Glomerular endothelial cell (primary cell): ENCODE measurements around the gene CBR3. TPM values are rescaled to one million over a fixed set of nuclear protein-coding genes. Genes with fewer than 3 reads are reported as not detected.
"Not testable (repeated sequence)": the region's sequence is repeated elsewhere in the genome, so short reads cannot be mapped to it uniquely, and the experiment has no call there.

ENCODE experiments used
- DNase-seq: peaks from one replicate; pipeline ENCODE4 v3.0.0-alpha.2; 2011; ENCODE audit warnings: low read depth, low spot score; ENCODE audit errors: extremely low read depth
- total RNA-seq: library from RNA; depleted of rRNA; stranded (reverse); fragments of >200 nt; gene quantifications from 2 replicates; pipeline ENCODE4 v1.2.3, GENCODE V29; 2015

The CBR3 gene
- total RNA-seq, 1 donor from 2014 or later = 18.8 TPM

DNA sequence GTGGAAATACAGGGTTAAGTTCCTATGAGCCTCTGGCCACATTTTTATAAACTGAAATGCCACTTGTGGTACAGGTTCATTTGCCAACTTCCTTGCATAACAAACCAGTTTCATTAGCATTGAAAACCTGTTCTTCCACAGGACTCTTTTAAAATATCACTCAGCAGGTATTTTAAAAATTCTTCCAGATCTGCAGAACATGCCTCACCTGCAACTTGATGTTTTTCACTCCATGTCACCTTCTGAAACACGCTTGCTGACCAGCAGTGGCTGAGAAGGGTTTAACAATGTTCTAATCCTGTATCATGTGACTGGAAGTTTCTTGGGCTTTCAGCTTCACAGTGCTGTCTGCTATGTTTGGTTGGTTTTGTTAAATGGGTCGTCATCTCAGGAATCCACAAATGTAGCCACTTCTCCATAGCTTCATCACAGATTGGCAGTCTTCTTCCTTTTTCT lies 17.6 kb upstream of the CBR3 start:
- no peak for DNase-seq

DNA sequence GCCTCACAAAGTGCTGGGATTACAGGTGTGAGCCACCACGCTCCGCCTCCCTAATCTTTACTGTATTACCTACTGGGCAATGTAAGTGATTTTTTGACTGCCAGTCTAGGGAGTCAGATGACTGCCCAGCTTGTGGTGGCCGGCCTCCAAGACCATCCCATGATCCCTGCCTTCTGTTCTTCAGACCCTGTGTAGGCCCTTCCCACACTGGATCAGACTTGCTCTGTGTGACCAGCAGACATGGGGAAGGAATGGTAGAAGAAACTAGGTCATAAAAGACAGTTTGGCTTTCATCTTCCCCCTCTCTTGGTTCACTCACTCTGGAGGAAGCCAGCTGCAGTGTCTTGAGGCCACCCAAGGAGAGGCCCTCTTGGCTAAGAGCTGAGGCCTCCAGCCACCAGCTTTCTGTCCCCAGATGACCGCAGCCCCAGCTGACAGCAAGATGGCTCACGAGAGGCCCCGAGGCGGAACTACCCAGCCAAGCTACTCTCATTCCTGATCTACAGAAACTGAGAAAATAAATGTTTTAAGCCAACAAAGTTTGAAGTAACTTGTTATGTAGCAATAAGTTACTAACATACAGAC lies 14.5 kb upstream of the CBR3 start:
- no peak for DNase-seq

DNA sequence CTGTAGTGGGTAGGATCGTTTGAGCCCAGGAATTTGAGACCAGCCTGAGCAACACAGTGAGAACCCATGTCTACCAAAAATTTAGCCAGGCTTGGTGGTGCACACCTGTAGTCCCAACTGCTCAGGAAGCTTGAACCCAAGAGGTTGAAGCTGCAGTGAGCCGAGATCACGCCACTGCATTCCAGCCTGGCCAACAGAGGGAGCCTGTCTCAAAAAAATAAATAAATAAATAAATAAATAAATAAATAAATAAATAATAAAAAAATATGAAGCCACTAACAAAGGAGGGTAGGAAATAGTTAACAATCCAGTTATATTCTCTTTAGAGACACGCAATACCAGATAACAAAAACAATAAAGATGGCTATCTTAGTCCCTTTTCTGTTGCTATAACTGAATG lies 11.9 kb upstream of the CBR3 start:
- no peak for DNase-seq

DNA sequence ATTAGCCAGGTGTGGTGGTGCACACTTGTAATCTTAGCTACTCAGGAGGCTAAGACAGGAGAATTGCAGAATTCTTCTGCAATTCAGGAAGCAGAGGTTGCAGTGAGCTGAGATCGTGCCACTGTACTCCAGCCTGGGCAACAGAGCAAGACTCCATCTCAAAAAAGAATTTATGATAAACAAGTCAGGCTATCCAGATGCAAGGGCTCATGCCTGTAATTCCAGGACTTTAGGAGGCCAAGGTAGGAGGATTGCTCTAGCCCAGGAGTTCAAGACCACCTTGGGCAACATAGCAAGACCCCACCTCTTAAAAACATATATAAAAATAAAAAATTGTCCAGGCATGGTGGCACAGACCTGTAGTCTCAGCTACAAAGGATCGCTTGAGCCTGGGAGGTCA lies 10.5 kb upstream of the CBR3 start:
- DNase-seq = no peak

DNA sequence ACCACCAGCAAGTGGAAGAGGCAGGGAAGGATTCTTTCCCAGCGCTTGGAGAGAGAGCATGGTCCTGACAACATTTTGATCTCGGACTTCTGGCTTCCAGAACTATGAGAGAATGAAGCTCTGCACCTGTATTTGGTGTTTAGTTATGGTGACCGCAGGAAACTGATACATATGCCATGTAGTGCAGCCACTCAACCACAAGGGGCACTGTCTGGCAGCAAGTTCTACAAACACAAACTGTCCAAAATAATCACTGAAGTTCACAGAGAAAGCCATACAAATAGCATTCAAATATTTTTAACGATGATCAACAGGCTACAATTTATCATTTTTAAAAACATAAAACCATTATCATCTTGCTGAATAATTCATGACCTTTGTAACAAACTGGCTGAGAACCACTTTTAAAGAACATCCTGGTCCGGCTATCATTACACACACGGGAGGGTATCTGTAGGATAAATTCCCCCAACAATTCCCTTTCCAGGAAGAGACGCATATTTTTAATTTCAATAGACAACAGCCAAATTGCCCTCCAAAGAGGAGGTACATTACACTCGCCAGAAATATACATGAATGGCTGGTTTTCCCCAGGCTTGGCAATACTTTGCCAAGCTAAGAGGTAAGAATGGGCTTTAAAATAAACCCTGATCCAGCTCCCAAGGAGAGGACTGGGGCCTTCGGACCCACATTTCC lies 9.2 kb upstream of the CBR3 start:
- DNase-seq = no peak

DNA sequence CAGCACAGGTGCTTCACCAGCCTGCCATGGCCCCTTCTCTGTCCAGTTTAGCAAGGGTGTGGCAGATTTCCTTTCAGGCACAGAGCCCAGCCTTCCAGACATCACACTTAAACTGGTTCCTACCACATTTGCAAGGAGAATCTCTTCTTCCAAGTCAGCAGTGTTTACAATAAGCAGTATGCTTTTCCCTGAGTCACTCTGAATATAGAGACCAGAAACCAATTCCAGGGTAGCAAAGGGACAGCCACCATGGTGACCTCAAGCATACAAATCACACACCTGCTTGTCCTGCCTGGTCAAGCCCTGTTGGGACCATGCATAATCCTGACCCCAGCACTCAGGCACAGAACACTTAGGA lies 8.7 kb upstream of the CBR3 start:
- DNase-seq = no peak

DNA sequence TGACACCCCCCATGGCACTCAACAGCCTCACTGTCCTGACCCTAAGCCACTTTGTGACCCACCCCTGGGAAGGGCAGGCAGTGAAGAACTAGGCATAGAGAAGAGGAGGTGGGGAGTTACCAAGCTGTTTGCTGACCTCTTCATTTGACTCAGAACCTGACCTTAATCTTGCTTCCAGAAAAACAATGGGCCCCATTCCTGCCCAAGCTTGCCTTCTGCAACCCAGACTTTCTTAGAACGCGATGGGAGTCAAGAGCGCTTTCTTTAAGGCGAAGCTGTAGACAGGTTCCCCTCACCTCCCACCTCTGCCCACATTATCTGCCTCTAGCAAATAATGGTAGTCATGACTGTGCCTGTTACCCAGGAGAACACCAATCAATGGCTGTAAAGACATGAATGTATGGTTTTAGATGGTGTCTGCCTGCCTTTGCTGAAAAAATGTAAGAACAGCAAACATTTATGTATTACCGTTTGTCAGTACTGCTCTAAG lies 8.2 kb upstream of the CBR3 start:
- DNase-seq = no peak

DNA sequence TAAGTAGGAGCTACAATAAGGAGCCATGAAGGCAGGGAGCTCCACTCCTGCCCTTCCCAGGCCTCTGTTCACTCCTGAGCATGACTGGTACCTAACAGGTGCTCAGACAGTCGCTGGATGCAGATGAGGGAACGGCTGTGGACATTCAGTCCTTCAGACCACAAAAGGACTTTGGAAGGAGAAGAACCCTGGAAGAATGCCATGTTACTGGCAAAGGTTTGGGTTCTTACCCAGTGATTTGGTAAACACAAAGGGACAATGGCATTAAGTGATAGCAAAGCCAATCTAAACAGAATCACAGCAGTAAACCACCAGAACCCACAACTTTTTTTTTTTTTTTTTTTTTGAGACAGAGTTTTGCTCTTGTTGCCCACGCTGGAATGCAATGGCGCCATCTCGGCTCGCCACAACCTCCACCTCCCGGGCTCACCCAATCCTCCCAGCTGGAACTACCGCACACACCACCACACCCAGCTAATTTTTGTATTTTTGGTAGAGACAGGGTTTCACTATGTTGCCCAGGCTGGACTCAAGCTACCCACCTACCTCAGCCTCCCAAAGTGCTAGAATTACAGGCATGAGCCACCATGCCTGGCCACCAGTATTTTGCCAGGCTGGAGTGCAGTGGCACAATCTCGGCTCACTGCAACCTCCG lies 7.5 kb upstream of the CBR3 start:
- no peak for DNase-seq

DNA sequence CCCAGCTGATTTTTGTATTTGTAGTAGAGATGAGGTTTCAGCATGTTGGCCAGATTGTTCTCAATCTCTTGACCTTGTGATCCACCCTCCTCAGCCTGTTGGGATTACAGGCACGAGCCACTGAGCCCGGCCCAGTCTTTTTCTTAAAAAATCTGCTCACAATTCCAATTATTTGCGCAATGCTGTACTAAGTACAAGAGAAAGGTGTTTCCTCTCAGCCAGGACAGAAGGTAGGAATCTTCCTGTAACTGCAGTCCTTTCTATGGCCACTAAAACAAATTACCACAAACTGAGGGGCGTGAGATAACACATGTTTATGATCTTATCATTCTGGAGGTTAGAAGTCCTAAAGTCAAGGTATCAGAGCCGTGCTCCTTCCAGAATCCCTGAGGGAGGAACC lies 6.9 kb upstream of the CBR3 start:
- no peak for DNase-seq

DNA sequence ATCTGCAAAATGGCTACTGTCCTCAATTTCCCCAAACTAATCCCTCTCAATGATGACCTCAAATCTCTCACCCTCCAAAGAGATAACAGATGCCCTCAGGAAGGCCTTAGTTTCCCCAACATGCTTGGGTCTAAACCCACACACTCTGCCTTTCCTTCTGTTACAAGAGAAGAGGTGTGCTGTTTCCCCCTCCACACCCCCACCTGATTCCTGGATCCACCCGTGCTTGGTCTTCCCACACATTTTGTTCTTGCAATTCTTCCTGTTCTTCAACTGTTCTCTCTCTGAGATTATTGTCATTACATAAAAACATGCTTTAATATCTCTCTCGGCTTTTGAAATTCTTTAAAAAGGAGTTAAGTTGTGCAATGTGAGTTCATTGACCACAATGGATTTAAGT lies 5.7 kb upstream of the CBR3 start:
- no peak for DNase-seq

DNA sequence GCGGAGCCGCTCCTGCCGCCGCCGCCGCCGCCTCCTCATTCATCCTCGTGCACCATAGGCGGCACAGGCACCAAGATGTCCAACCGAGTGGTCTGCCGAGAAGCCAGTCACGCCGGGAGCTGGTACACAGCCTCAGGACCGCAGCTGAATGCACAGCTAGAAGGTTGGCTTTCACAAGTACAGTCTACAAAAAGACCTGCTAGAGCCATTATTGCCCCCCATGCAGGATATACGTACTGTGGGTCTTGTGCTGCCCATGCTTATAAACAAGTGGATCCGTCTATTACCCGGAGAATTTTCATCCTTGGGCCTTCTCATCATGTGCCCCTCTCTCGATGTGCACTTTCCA lies 4.5 kb upstream of the CBR3 start:
- not testable (repeated sequence) for DNase-seq

DNA sequence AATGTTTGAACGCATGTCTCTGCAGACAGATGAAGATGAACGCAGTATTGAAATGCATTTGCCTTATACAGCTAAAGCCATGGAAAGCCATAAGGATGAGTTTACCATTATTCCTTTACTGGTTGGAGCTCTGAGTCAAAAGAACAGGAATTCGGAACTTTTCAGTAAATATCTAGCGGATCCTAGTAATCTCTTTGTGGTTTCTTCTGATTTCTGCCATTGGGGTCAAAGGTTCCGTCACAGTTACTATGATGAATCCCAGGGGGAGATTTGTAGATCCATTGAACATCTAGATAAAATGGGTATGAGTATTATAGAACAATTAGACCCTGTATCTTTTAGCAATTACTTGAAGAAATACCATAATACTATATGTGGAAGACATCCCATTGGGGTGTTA lies 4.0 kb upstream of the CBR3 start:
- DNase-seq = not testable (repeated sequence)

DNA sequence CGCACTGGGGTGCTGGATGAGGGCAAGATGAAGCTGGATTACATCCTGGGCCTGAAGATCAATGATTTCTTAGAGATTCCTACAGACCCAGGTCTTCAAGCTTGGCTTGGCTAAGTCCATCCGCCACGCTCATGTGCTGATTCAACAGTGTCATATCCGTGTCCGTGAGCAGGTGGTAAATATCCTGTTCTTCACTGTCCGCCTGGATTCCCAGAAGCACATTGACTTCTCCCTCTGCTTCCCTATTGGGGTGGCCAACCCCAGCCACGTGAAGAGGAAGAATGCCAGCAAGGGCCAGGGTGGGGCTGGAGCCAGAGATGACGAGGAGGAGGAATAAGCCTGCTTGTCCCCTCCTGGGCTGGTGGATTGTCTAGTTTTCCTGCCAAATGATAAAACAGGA lies 2.2 kb upstream of the CBR3 start:
- DNase-seq = no peak

DNA sequence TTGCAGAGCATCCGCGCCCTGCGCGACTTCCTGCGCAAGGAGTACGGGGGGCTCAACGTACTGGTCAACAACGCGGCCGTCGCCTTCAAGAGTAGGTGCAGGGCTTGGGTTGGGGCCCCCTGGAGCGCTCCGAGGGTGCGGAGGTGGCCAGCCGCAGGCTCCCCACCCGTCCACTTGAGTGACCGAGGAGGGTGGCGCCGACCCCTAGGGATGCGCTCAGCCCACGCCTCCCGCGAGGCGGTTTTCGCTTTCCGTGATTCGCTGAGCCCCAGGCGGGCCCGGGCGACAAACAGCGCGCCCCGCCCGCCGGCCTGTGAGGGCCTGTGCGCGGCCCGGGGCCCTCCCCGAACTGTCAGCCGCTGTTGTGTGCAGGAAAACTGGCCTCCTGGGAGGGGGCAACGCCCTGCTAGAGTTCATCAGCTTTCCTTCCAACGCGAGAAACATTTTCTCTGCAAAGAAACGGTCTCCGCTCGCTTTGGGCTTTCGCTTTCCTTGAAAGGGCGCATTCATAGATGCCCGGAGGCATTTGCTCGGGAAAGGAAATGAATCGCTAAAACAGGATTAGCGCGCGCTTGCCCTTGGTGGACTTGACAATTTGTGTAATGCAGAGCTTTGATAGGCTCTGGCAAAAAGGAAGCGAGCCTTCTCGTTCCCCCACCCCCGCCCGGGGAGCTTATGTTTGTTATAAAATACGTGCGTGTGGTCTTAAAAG lies 668 bp downstream of the CBR3 start:
- DNase-seq = no peak

DNA sequence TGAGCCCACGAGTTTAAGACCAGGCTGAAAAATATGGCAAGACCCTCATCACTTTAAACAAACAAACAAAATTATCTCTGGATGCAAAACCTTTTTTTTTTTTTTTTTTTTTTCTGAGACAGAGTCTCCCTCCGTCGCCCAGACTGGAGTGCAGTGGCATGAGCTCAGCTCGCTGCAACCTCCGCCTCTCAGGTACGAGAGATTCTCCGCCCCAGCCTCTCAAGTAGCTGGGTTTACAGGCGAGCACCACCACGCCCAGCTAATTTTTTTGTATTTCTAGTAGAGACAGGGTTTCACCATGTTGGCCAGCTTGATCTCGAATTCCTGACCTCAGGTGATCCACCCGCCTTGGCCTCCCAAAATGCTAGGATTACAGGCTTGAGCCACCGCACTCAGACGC lies 4.9 kb downstream of the CBR3 start:
- not testable (repeated sequence) for DNase-seq

DNA sequence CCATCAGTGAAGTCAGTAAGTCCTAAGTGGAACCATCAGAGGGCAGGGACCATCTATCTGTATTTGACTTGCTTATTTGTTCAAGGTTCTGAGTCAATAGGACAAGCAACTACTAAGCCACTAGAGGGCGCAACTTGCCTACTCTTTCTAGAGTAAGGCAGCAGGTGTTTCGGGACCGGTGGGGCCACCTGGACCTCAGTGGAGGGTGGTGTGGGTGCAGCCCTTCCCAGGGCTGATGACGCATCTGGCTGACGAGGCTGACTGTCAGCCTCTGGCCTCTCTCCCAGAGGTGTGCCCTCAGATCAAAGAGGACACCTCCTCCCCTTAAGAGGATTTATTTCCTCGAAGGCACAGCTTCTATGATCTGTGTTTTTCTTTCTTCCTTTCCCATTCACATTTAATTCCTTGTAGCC lies 6.6 kb downstream of the CBR3 start:
- no peak for DNase-seq

DNA sequence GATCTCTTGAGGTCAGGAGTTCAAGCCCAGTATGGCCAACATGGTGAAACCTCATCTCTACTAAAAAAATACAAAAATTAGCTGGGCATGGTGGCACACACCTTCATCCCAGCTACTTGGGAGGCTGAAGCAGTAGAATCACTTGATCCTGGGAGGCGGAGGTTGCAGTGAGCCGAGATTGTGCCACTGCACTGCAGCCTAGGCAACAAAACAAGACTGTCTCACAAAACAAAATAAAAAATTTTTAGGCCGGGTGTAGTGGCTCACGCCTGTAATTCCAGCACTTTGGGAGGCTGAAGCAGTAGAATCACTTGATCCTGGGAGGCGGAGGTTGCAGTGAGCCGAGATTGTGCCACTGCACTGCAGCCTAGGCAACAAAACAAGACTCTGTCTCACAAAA lies 9.4 kb downstream of the CBR3 start:
- DNase-seq = not testable (repeated sequence)

DNA sequence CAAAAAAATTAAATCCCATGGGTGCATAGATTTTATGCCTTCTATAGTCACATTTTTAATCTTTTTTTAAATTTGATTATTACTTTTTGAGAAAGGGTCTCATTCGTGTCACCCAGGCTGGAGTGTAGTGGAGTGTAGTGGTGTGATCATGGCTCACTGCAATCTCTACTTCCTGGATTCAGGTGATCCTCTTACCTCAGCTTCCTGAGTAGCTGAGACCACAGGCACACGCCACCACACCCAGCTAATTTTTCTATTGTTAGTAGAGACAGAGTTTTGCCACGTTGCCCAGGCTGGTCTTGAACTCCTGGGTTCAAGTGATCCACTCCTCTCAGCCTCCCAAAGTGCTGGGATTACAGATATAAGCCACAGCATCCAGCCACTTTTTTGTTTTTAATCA lies 10.4 kb downstream of the CBR3 start:
- no peak for DNase-seq

DNA sequence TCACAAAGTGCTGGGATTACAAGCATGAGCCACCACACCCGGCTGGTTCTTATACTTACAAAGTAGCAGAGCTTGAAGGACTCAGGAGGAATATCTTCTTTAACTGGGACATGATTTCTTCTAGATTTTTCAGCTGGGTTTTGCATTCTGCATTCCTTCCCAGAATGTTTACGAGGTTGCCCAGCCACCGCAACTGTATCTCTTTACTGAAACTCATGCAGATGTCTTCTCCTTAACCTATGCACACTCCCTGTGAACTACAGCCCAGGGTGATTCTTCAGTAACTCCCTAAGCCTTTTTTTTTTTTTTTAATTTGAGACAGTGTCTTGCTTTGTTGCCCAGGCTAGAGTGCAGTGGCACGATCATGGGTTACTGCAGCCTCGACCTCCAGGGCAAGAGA lies 13.0 kb downstream of the CBR3 start:
- no peak for DNase-seq

DNA sequence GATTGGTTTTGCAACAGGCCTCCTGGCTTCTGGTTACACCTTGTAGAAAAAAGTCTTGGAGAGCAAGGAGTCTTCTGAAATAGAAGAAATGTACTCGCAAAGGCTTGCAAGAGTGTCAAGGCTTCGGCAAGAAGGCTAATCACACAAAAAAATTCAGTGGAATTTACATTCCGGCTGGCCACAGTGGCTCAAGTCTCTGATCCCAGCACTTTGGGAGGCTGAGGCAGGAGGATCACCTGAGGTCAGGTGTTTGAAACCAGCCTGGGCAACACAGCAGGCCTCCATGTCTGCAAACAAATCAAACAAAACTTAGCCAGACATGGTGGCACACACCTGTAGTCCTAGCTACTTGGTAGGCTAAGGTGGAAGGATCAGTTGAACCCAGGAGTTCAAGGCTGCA lies 14.0 kb downstream of the CBR3 start:
- no peak for DNase-seq

DNA sequence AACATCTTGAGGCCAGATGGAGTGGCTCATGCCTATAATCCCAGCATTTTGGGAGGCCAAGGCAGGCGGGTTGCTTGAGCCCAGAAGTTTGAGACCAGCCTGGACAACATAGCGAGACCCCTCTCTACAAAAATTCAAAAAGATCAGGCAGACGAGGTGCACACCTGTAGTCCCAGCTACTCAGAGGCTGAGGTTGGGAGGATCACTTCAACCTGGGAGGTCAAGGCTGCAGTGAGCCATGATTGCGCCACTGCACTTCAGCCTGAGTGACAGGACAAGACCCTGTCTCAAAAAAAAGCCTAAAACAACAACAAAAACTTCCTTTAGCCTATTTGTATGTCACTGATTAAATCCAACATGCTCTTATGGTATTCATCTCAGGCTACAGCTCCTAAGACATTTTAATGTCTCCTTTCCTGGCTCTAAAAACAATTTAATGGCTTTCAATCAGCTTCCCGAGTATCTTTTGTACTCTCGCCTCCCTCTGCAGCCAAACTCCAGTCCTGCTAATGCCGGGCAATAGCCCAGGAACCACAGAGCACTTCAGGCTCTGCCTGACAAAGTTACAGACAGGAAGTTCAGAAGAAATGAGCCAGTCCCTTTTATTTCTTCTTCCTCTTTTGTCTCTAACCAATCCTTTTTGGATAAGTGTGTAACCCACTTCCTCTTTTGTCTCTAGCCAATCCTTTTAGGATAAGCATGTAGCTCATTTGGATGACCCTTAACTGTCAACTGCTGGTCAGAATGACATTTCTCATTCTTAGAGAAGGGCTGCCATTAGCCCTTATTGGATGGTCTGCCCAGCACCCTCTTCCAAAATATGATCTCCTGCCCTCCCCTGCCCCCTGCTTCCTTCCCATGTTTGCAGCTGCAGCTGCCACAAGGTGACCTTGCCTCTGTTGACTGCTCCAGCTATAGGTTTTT lies 15.2 kb downstream of the CBR3 start:
- no peak for DNase-seq
